Type B pancreatic cell (in vitro differentiated cells): ENCODE data around the gene CLASP2. TPM values are rescaled to one million over a fixed set of nuclear protein-coding genes. Genes with fewer than 3 reads are reported as not detected.

Source experiments
- DNase-seq: peaks from one replicate; pipeline ENCODE4 v3.0.0; 2021; ENCODE audit warnings: mixed read lengths; ENCODE audit not compliant: unreplicated experiment; ENCODE audit errors: extremely low spot score
- H3K27ac Mint-ChIP-seq: 2 replicates; pipeline ENCODE4 v1.8.0; 2021; ENCODE audit warnings: mild to moderate bottlenecking, mixed read lengths
- H3K27me3 Mint-ChIP-seq: 2 replicates; pipeline ENCODE4 v1.8.0; 2021; ENCODE audit warnings: mixed read lengths
- H3K36me3 Mint-ChIP-seq: 2 replicates; pipeline ENCODE4 v1.8.0; 2021; ENCODE audit warnings: mixed read lengths
- H3K4me1 Mint-ChIP-seq: one replicate; pipeline ENCODE4 v1.8.0; 2021; ENCODE audit warnings: mixed read lengths; ENCODE audit not compliant: unreplicated experiment
- H3K4me3 Mint-ChIP-seq: 2 replicates; pipeline ENCODE4 v1.8.0; 2021; ENCODE audit warnings: mild to moderate bottlenecking, mixed read lengths
- H3K9me3 Mint-ChIP-seq: 2 replicates; pipeline ENCODE4 v1.8.0; 2021; ENCODE audit warnings: mixed read lengths
- CTCF ChIP-seq: fragments of 200-600 bp; sonication (generic); conservative IDR thresholded peaks from 2 replicates; pipeline ENCODE4 v1.5.0; 2021; ENCODE audit warnings: antibody characterized with exemption, mild to moderate bottlenecking
- total RNA-seq: library from RNA; stranded (reverse); gene quantifications from 2 replicates; pipeline ENCODE4 v1.2.1, GENCODE V29; 2021; ENCODE audit warnings: low replicate concordance

CLASP2 gene
- total RNA-seq, 1 donor from 2014 or later = 56.8 TPM

GRCh38 chr3:33711100-33711499 lies 7.0 kb downstream of the CLASP2 start:
- TF ChIP-seq CTCF = no peak
- H3K27ac Mint-ChIP-seq = no peak overlapping the region

GRCh38 chr3:33706056-33706455 lies 12.0 kb downstream of the CLASP2 start:
- Mint-ChIP-seq H3K27ac (no peak overlapping the region), H3K4me3 (no peak overlapping the region), H3K9me3 (peaks cover 21% of the 10 kb centered on the region), H3K36me3 (peaks cover 41% of the 10 kb centered on the region), H3K4me1 (no peaks in the 10 kb centered on the region), H3K27me3 (no peaks in the 10 kb centered on the region)
- DNase-seq = no peak
- TF ChIP-seq CTCF = no peak

More at GRCh38 chr3:33711100-33711499, 7.0 kb downstream of the CLASP2 start:
- no peak for DNase-seq
- H3K4me1 Mint-ChIP-seq = no peaks in the 10 kb centered on the region
- no peaks in the 10 kb centered on the region for H3K27me3 Mint-ChIP-seq
- peaks cover 15% of the 10 kb centered on the region for H3K9me3 Mint-ChIP-seq
- peaks cover 24% of the 10 kb centered on the region for H3K36me3 Mint-ChIP-seq
- H3K4me3 Mint-ChIP-seq = no peak overlapping the region

GRCh38 chr3:33704891-33705290 lies 13.2 kb downstream of the CLASP2 start:
- H3K36me3 Mint-ChIP-seq = peaks cover 45% of the 10 kb centered on the region
- TF ChIP-seq CTCF = no peak
- H3K9me3 Mint-ChIP-seq = peaks cover 25% of the 10 kb centered on the region
- H3K4me3 Mint-ChIP-seq = no peak overlapping the region
- DNase-seq = no peak
- no peaks in the 10 kb centered on the region for H3K4me1 Mint-ChIP-seq
- no peaks in the 10 kb centered on the region for H3K27me3 Mint-ChIP-seq
- no peak overlapping the region for H3K27ac Mint-ChIP-seq

- no peaks in the 10 kb centered on the region for H3K27me3 Mint-ChIP-seq
- no peak overlapping the region for H3K27ac Mint-ChIP-seq
- no peak for DNase-seq
- H3K4me1 Mint-ChIP-seq = no peaks in the 10 kb centered on the region
- peaks cover 10% of the 10 kb centered on the region for H3K9me3 Mint-ChIP-seq
- no peak for TF ChIP-seq CTCF
- peaks cover 36% of the 10 kb centered on the region for H3K36me3 Mint-ChIP-seq
- H3K4me3 Mint-ChIP-seq = no peak overlapping the region
Measured at GRCh38 chr3:33699275-33699674, 18.8 kb downstream of the CLASP2 start.

GRCh38 chr3:33694944-33695343 lies 23.1 kb downstream of the CLASP2 start:
- no peaks in the 10 kb centered on the region for H3K4me1 Mint-ChIP-seq
- no peak for DNase-seq
- no peaks in the 10 kb centered on the region for H3K9me3 Mint-ChIP-seq
- peaks cover 17% of the 10 kb centered on the region for H3K36me3 Mint-ChIP-seq
- no peak overlapping the region for H3K4me3 Mint-ChIP-seq
- no peak for TF ChIP-seq CTCF
- no peak overlapping the region for H3K27ac Mint-ChIP-seq
- H3K27me3 Mint-ChIP-seq = no peaks in the 10 kb centered on the region

GRCh38 chr3:33690341-33690740 lies 27.7 kb downstream of the CLASP2 start:
- TF ChIP-seq CTCF = no peak
- Mint-ChIP-seq H3K4me3 (no peak overlapping the region), H3K27ac (no peak overlapping the region), H3K27me3 (no peaks in the 10 kb centered on the region), H3K36me3 (peaks cover 8% of the 10 kb centered on the region), H3K9me3 (no peaks in the 10 kb centered on the region), H3K4me1 (no peaks in the 10 kb centered on the region)
- no peak for DNase-seq
